Uterus (tissue), 2 donors: Measurements from ENCODE around the gene DOP1A.

ENCODE experiments used
- POLR2A ChIP-seq, 2 donors: fragments of 450-650 bp; IDR thresholded peaks; one replicate each; pipeline ENCODE4 v1.6.1; 2016; ENCODE audit warnings: antibody characterized with exemption in 2 of 2, mild to moderate bottlenecking in 1 of 2, moderate library complexity in 1 of 2
- TF ChIP-seq, protein P1 (sequence below), 4 experiments: fragments of 200-600 bp in 2 of 4; fragments of 450-650 bp in 2 of 4; sonication (generic) in 2 of 4; IDR thresholded peaks; one replicate each; pipeline ENCODE4 v1.5.1; 2016 to 2019; ENCODE audit warnings: antibody characterized with exemption in 4 of 4, mild to moderate bottlenecking in 2 of 4, moderate library complexity in 1 of 4

DNA sequence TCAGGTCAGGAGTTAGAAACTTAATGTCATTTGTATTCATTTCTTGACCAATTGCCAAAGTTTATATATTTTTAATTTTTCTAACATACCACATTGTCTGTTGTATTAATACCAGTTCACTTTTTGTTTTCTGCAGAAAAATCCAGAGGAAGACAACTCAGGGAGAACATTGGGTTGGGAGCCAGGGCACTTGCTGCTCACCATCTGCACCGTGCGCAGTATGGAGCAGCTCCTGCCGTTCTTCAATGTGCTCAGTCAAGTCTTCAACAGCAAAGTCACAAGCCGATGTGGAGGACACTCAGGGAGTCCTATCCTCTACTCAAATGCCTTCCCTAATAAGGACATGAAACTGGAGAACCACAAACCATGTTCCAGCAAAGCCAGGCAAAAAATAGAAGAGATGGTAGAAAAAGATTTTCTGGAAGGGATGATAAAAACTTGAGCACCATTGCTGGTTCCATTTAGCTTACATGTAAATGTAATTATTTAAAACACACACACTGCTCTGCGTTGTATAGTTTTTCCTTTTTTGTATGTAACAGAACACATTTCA lies 100.3 kb downstream of the DOP1A start:
- TF ChIP-seq, protein P1, sequence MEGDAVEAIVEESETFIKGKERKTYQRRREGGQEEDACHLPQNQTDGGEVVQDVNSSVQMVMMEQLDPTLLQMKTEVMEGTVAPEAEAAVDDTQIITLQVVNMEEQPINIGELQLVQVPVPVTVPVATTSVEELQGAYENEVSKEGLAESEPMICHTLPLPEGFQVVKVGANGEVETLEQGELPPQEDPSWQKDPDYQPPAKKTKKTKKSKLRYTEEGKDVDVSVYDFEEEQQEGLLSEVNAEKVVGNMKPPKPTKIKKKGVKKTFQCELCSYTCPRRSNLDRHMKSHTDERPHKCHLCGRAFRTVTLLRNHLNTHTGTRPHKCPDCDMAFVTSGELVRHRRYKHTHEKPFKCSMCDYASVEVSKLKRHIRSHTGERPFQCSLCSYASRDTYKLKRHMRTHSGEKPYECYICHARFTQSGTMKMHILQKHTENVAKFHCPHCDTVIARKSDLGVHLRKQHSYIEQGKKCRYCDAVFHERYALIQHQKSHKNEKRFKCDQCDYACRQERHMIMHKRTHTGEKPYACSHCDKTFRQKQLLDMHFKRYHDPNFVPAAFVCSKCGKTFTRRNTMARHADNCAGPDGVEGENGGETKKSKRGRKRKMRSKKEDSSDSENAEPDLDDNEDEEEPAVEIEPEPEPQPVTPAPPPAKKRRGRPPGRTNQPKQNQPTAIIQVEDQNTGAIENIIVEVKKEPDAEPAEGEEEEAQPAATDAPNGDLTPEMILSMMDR (IDR thresholded peaks at IDR 0.05), result no peak
- no peak for TF ChIP-seq POLR2A (IDR thresholded peaks at IDR 0.05)
